ENCODE measurements around the gene KIF12. TPM values are rescaled to one million over a fixed set of nuclear protein-coding genes. Genes with fewer than 3 reads are reported as not detected.

The KIF12 gene
- total and polyA plus RNA-seq, 2 donors (not counting 3 experiments of a cell fraction or from before 2014, with no cell fraction given), result 0.46 to 0.97 TPM

- dilution Hi-C loops (cut with MboI; ENCODE audit: extremely low pct_ligation_motif_present, low sequenced_read_pairs) (no loop called here), intact Hi-C loops (cut with micrococcal nuclease) (no loop called here)
- BruUV-seq (replicated peaks), result no TSS peak
- H2AFZ ChIP-seq (ENCODE audit: low read depth, low read length), result no peak overlapping the region
- no peaks in the 10 kb centered on the region for H3K27me3 ChIP-seq (ENCODE audit: control insufficient read depth in 2 of 2, insufficient read depth in 2 of 2, low read length in 2 of 2)
- TF ChIP-seq MYC (IDR thresholded peaks at IDR 0.05; ENCODE audit: low read depth, low read length) (no peak), MAX (IDR thresholded peaks at IDR 0.05; ENCODE audit: insufficient read depth, insufficient read length) (no peak), EZH2 (IDR thresholded peaks at IDR 0.05; ENCODE audit: borderline replicate concordance, low read depth, low read length, severe bottlenecking) (no peak), CTCF (IDR thresholded peaks at IDR 0.05; ENCODE audit: extremely low read depth in 1 of 2, insufficient read depth in 1 of 2, low read depth in 1 of 2, low read length in 2 of 2) (no peak), GATA2 (IDR thresholded peaks at IDR 0.05; ENCODE audit: insufficient read depth, insufficient read length, low read depth, low read length) (no peak), POLR2A (IDR thresholded peaks at IDR 0.05; ENCODE audit: low read depth, low read length) (no peak), JUN (IDR thresholded peaks at IDR 0.05; ENCODE audit: borderline replicate concordance, insufficient read depth, insufficient read length, low read depth) (no peak), POLR2AphosphoS5 (IDR thresholded peaks at IDR 0.05; ENCODE audit: insufficient read depth, low read depth, low read length) (no peak), FOS (IDR thresholded peaks at IDR 0.05; ENCODE audit: borderline replicate concordance, insufficient read depth, low read length) (no peak)
- DNase-seq (ENCODE audit: low read depth, low spot score) (no peak), FAIRE-seq (no peak)
- H4K20me1 ChIP-seq (replicated peaks; ENCODE audit: control insufficient read depth, extremely low read depth, insufficient read depth, low read length), result no peaks in the 10 kb centered on the region
- no peak overlapping the region for H3K27ac ChIP-seq (ENCODE audit: insufficient read depth, low read depth, low read length)
- no peak overlapping the region for H3K4me3 ChIP-seq (replicated peaks in 1 of 3; ENCODE audit: insufficient read depth in 1 of 3, low read depth in 1 of 3, low read length in 3 of 3)
- ChIA-PET POLR2A (no interaction called here), CTCF (interaction anchor here (0.8 to 1.1 kb wide), 4 partner anchors 9 to 319 kb away, joined by 3 to 5 read pairs (median 3); no protein-coding TSS in a partner anchor)
- no peak overlapping the region for H3K9ac ChIP-seq (replicated peaks; ENCODE audit: extremely low read depth, insufficient read depth, low read length)
- H3K4me2 ChIP-seq (ENCODE audit: insufficient read depth, low read length), result no peak overlapping the region
- H3K9me3 ChIP-seq (replicated peaks; ENCODE audit: control insufficient read depth, insufficient read depth, low read length), result no peaks in the 10 kb centered on the region
- no peaks in the 10 kb centered on the region for H3K9me1 ChIP-seq (replicated peaks; ENCODE audit: control insufficient read depth, extremely low read depth, insufficient read depth, low read length)
- H3K36me3 ChIP-seq (ENCODE audit: control insufficient read depth in 2 of 2, extremely low read depth in 1 of 2, insufficient read depth in 2 of 2, low read length in 2 of 2), result peaks cover 3 to 21% of the 10 kb centered on the region in 2 experiments
- H3K79me2 ChIP-seq (ENCODE audit: control insufficient read depth, insufficient read depth, low read length), result no peaks in the 10 kb centered on the region
- no peaks in the 10 kb centered on the region for H3K4me1 ChIP-seq (ENCODE audit: control insufficient read depth, extremely low read depth, insufficient read depth, low read length)
Observed at GRCh38 chr9:114055894-114056293, 43.2 kb downstream of the KIF12 start.
